DND-41 (cell line): ENCODE results near the gene SLC3A2.

Experiments used
- ATAC-seq: fragments of 200-7000 bp; cut with Tn5 transposase; 3 replicates; pipeline ENCODE4 v1.9.1; 2021; ENCODE audit warnings: low read depth; ENCODE audit not compliant: insufficient read depth
- DNase-seq: peaks from one replicate; pipeline ENCODE4 v3.0.0-alpha.2; 2020
- H2AFZ ChIP-seq: 2 replicates; pipeline ENCODE4 v1.6.0; 2012; ENCODE audit warnings: low read depth, low read length
- H3K27ac ChIP-seq: 2 replicates; pipeline ENCODE4 v1.5.1; 2012; ENCODE audit warnings: low read length, inconsistent platforms
- H3K27me3 ChIP-seq: fragments of 200-600 bp; sonication (generic); 2 replicates; pipeline ENCODE4 v1.6.0; 2012; ENCODE audit warnings: low read length, mild to moderate bottlenecking, inconsistent platforms; ENCODE audit not compliant: insufficient read depth, poor library complexity
- H3K36me3 ChIP-seq: 2 replicates; pipeline ENCODE4 v1.5.1; 2012; ENCODE audit warnings: low read length, inconsistent platforms; ENCODE audit not compliant: insufficient read depth
- H3K4me1 ChIP-seq: 2 replicates; pipeline ENCODE4 v1.5.1; 2012; ENCODE audit warnings: mild to moderate bottlenecking, low read length; ENCODE audit not compliant: insufficient read depth
- H3K4me2 ChIP-seq: 2 replicates; pipeline ENCODE4 v1.6.0; 2012; ENCODE audit warnings: mild to moderate bottlenecking, moderate library complexity, low read length, inconsistent platforms; ENCODE audit not compliant: insufficient read depth
- H3K4me3 ChIP-seq, 2 experiments: fragments of 200-600 bp in 1 of 2; shearing (Covaris generic) in 1 of 2; 2 replicates each; pipeline ENCODE4 v1.5.1; 2012 to 2016; ENCODE audit warnings: inconsistent platforms in 2 of 2, low read length in 2 of 2, mild to moderate bottlenecking in 2 of 2, low read depth in 1 of 2, moderate library complexity in 1 of 2
- H3K79me2 ChIP-seq: 2 replicates; pipeline ENCODE4 v1.6.0; 2012; ENCODE audit warnings: low read length, inconsistent platforms; ENCODE audit not compliant: insufficient read depth
- H3K9ac ChIP-seq: 2 replicates; pipeline ENCODE4 v1.6.0; 2012; ENCODE audit warnings: low read depth, mild to moderate bottlenecking, inconsistent platforms, low read length, moderate library complexity
- H3K9me3 ChIP-seq: 2 replicates; pipeline ENCODE4 v1.5.1; 2012; ENCODE audit warnings: low read length, moderate library complexity, mild to moderate bottlenecking, inconsistent platforms; ENCODE audit not compliant: insufficient read depth, severe bottlenecking
- H4K20me1 ChIP-seq: 2 replicates; pipeline ENCODE4 v1.6.0; 2012; ENCODE audit warnings: low read length; ENCODE audit not compliant: insufficient read depth
- CTCF ChIP-seq: IDR thresholded peaks from 2 replicates; pipeline ENCODE4 v1.5.1; 2012; ENCODE audit warnings: borderline replicate concordance, low read length, moderate library complexity, mild to moderate bottlenecking; ENCODE audit not compliant: poor library complexity, severe bottlenecking; ENCODE audit errors: extremely low read depth
- EZH2 ChIP-seq: IDR thresholded peaks from 3 replicates; pipeline ENCODE4 v1.6.1; 2012; ENCODE audit warnings: borderline replicate concordance, low read depth, mild to moderate bottlenecking, moderate library complexity, low read length, inconsistent platforms; ENCODE audit not compliant: severe bottlenecking

SLC3A2 gene

DNA sequence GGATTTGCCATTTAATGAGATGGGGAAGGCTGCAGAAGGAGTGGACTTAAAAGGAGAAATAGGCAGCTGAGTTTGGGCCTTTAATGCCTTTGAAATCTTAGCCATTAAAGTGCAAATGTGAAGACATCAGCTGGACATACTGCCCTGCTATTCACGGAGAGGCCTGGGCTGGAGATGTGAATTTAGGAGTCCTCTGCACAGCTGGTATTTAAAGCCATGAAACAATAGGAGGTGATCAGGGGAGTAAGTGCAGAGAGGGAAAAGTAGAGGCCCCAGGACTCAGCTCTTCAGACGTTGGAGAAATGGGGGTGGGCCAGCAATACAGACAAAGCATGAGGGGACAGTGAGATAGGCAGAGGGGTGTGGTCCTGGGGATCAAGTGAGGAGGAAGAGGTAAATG lies 16.6 kb downstream of the SLC3A2 start:
- H3K27ac ChIP-seq = no peak overlapping the region
- no peak overlapping the region for H3K9ac ChIP-seq
- no peaks in the 10 kb centered on the region for H3K4me1 ChIP-seq
- no peak overlapping the region for H3K4me3 ChIP-seq
- DNase-seq = no peak
- H3K27me3 ChIP-seq = peaks cover 10% of the 10 kb centered on the region
- H3K9me3 ChIP-seq = no peaks in the 10 kb centered on the region
- no peak for ATAC-seq
- no peaks in the 10 kb centered on the region for H3K36me3 ChIP-seq
- H3K4me2 ChIP-seq = no peak overlapping the region
- H2AFZ ChIP-seq = no peak overlapping the region
- H4K20me1 ChIP-seq = no peaks in the 10 kb centered on the region
- TF ChIP-seq CTCF (no peak), EZH2 (no peak)
- no peaks in the 10 kb centered on the region for H3K79me2 ChIP-seq

- Histone ChIP-seq H3K36me3 (no peaks in the 10 kb centered on the region), H3K4me3 (no peak overlapping the region), H2AFZ (no peak overlapping the region), H3K9me3 (no peaks in the 10 kb centered on the region), H4K20me1 (no peaks in the 10 kb centered on the region), H3K27me3 (peaks cover 16% of the 10 kb centered on the region), H3K79me2 (no peaks in the 10 kb centered on the region), H3K9ac (no peak overlapping the region), H3K4me1 (no peaks in the 10 kb centered on the region), H3K4me2 (no peak overlapping the region), H3K27ac (no peak overlapping the region)
- ATAC-seq (no peak), DNase-seq (no peak)
- TF ChIP-seq CTCF (no peak), EZH2 (no peak)
These were observed 17.3 kb downstream of the SLC3A2 start for GRCh38 chr11:62898027-62898426.

GRCh38 chr11:62902932-62903331 lies 22.2 kb downstream of the SLC3A2 start:
- Histone ChIP-seq H3K4me3 (no peak overlapping the region), H3K79me2 (no peaks in the 10 kb centered on the region), H3K9ac (no peak overlapping the region), H2AFZ (no peak overlapping the region), H3K4me1 (no peaks in the 10 kb centered on the region), H3K36me3 (no peaks in the 10 kb centered on the region), H3K4me2 (no peak overlapping the region), H4K20me1 (no peaks in the 10 kb centered on the region), H3K9me3 (no peaks in the 10 kb centered on the region), H3K27ac (no peak overlapping the region), H3K27me3 (peaks cover 38% of the 10 kb centered on the region)
- ATAC-seq (no peak), DNase-seq (no peak)
- TF ChIP-seq EZH2 (no peak), CTCF (no peak)

DNA sequence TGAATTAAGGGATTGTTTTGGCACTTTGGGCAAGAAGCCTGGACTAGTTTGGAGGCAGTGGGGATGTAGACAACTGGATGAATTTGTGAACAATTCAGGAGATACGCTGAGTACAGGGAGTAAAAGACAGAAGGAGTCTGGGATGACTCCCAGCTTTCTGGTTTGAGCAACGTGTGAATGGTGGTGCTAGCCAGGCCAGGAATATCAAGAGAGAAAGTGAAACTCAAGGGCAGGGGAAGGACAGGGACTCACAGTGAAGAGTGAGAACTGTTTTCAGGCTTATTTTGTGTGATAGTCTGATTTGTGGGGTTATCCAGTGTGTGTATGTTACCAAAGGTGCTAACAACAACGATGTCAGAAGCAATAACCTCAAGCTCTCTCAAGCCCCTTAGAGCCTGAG lies 24.6 kb downstream of the SLC3A2 start:
- no peak for DNase-seq
- Histone ChIP-seq H3K27ac (no peak overlapping the region), H3K9me3 (no peaks in the 10 kb centered on the region), H3K79me2 (no peaks in the 10 kb centered on the region), H3K9ac (no peak overlapping the region), H3K4me1 (no peaks in the 10 kb centered on the region), H3K4me3 (no peak overlapping the region), H4K20me1 (no peaks in the 10 kb centered on the region; the same call in 1 of the 2 replicates), H3K36me3 (no peaks in the 10 kb centered on the region), H2AFZ (no peak overlapping the region), H3K4me2 (no peak overlapping the region), H3K27me3 (peaks cover 35% of the 10 kb centered on the region)
- ATAC-seq = no peak
- no peak for TF ChIP-seq EZH2
- no peak for TF ChIP-seq CTCF
